Thyroid gland (tissue), 4 donors: ENCODE measurements around the gene PEPD. TPM values are rescaled to one million over a fixed set of nuclear protein-coding genes. Genes with fewer than 3 reads are reported as not detected.

Experiments
- DNase-seq, 2 donors: peaks; one replicate each; pipeline ENCODE4 v3.0.0-alpha.2; 2019
- H3K27ac ChIP-seq, 3 donors: fragments of 200-600 bp; sonication (generic); 1 replicate in 2 of 3; 2 replicates in 1 of 3; pipeline ENCODE4 v1.5.1; 2016 to 2019; ENCODE audit warnings: mild to moderate bottlenecking in 1 of 3, moderate library complexity in 1 of 3
- H3K27me3 ChIP-seq: fragments of 200-600 bp; sonication (generic); one replicate; pipeline ENCODE4 v1.5.1; 2019
- H3K36me3 ChIP-seq, 2 donors: fragments of 200-600 bp; sonication (generic); one replicate each; pipeline ENCODE4 v1.5.1; 2016 to 2019
- H3K4me1 ChIP-seq, 2 donors: fragments of 200-600 bp; sonication (generic); one replicate each; pipeline ENCODE4 v1.5.1; 2017 to 2019
- H3K4me3 ChIP-seq, 3 donors: fragments of 200-600 bp; sonication (generic); replicated peaks in 1 of 3; 1 replicate in 2 of 3; 2 replicates in 1 of 3; pipeline ENCODE4 v1.5.1; 2016; ENCODE audit warnings: mild to moderate bottlenecking in 1 of 3
- H3K9me3 ChIP-seq: fragments of 200-600 bp; sonication (generic); one replicate; pipeline ENCODE4 v1.5.1; 2017
- CTCF ChIP-seq, 6 experiments: fragments of 200-600 bp in 3 of 6; fragments of 450-650 bp in 3 of 6; sonication (generic) in 3 of 6; IDR thresholded peaks; one replicate each; pipeline ENCODE4 v1.5.1; 2016 to 2019; ENCODE audit warnings: antibody characterized with exemption in 6 of 6, mild to moderate bottlenecking in 2 of 6, inconsistent platforms in 1 of 6, moderate library complexity in 1 of 6
- POLR2A ChIP-seq, 2 donors: fragments of 450-650 bp; IDR thresholded peaks; one replicate each; pipeline ENCODE4 v1.6.1; 2017; ENCODE audit warnings: antibody characterized with exemption in 2 of 2, mild to moderate bottlenecking in 2 of 2, moderate library complexity in 1 of 2
- WGBS, 2 donors: methylation state at CpG; one replicate each; pipeline ENCODE4 v1.1.5; 2017; 5-methylcytosine and 5-hydroxymethylcytosine counted together
- intact Hi-C: fragments of 100-400 bp; cut with DNase I; formaldehyde crosslinking; loops from one replicate; pipeline ENCODE4 v1.15.1; 2023
- total RNA-seq, 4 donors: library from RNA; depleted of rRNA; stranded (reverse); fragments of >200 nt; gene quantifications; one replicate each; pipeline ENCODE4 v1.2.3, GENCODE V29; 2016

Gene PEPD
- total RNA-seq, 4 donors from 2014 or later = 76.8 to 121 (median 102) TPM

GRCh38 chr19:33530842-33531241, 9.3 kb upstream of the PEPD start:
- Histone ChIP-seq H3K27ac (no peak overlapping the region), H3K9me3 (no peaks in the 10 kb centered on the region), H3K4me3 (no peak overlapping the region), H3K4me1 (no peaks in the 10 kb centered on the region), H3K36me3 (no peaks in the 10 kb centered on the region), H3K27me3 (no peaks in the 10 kb centered on the region)
- 64 to 71% methylated on average over 4 of the region's 4 CpGs for WGBS, 2 donors
- TF ChIP-seq CTCF (IDR thresholded peaks at IDR 0.05) = no peak
- no peak for TF ChIP-seq POLR2A (IDR thresholded peaks at IDR 0.05)
- intact Hi-C loops = no loop called here
- DNase-seq = no peak

GRCh38 chr19:33530296-33530695, 8.7 kb upstream of the PEPD start:
- H3K27me3 ChIP-seq = no peaks in the 10 kb centered on the region
- intact Hi-C loops = no loop called here
- no peaks in the 10 kb centered on the region for H3K9me3 ChIP-seq
- no peaks in the 10 kb centered on the region for H3K4me1 ChIP-seq
- H3K4me3 ChIP-seq = no peak overlapping the region
- H3K27ac ChIP-seq = no peak overlapping the region
- H3K36me3 ChIP-seq = no peaks in the 10 kb centered on the region
- DNase-seq = no peak
- TF ChIP-seq POLR2A (IDR thresholded peaks at IDR 0.05) = no peak
- TF ChIP-seq CTCF (IDR thresholded peaks at IDR 0.05) = no peak
- 51 to 55% methylated on average over 3 of the region's 3 CpGs for WGBS, 2 donors

GRCh38 chr19:33529094-33529676, 7.6 kb upstream of the PEPD start:
- no peak for DNase-seq
- WGBS, 2 donors = 67 to 75% methylated on average over 12 of the region's 12 CpGs
- no peak overlapping the region for H3K4me3 ChIP-seq
- H3K9me3 ChIP-seq = no peaks in the 10 kb centered on the region
- TF ChIP-seq POLR2A (IDR thresholded peaks at IDR 0.05) (no peak), CTCF (IDR thresholded peaks at IDR 0.05) (no peak)
- H3K27me3 ChIP-seq = no peaks in the 10 kb centered on the region
- no peak overlapping the region for H3K27ac ChIP-seq
- H3K36me3 ChIP-seq = no peaks in the 10 kb centered on the region
- intact Hi-C loops = no loop called here
- H3K4me1 ChIP-seq = no peaks in the 10 kb centered on the region

- Histone ChIP-seq H3K9me3 (no peaks in the 10 kb centered on the region), H3K36me3 (no peaks in the 10 kb centered on the region), H3K4me3 (no peak overlapping the region), H3K27me3 (no peaks in the 10 kb centered on the region), H3K4me1 (no peaks in the 10 kb centered on the region), H3K27ac (no peak overlapping the region)
- intact Hi-C loops = no loop called here
- WGBS, 2 donors = 66 to 69% methylated on average over 2 of the region's 2 CpGs
- DNase-seq = no peak
- TF ChIP-seq POLR2A (IDR thresholded peaks at IDR 0.05) (no peak), CTCF (IDR thresholded peaks at IDR 0.05) (no peak)
Observed at GRCh38 chr19:33528404-33528803, 6.8 kb upstream of the PEPD start.

- intact Hi-C loops = no loop called here
- no peak overlapping the region for H3K4me3 ChIP-seq
- H3K36me3 ChIP-seq = no peaks in the 10 kb centered on the region
- H3K4me1 ChIP-seq = peaks cover 0 to 3% of the 10 kb centered on the region in 2 donors
- no peak for DNase-seq
- H3K27me3 ChIP-seq = no peaks in the 10 kb centered on the region
- H3K27ac ChIP-seq = no peak overlapping the region
- TF ChIP-seq POLR2A (IDR thresholded peaks at IDR 0.05) = no peak
- no peak for TF ChIP-seq CTCF (IDR thresholded peaks at IDR 0.05)
- WGBS, 2 donors = 84 to 100% methylated on average over 2 of the region's 2 CpGs
- H3K9me3 ChIP-seq = no peaks in the 10 kb centered on the region
Observed at GRCh38 chr19:33527125-33527524, 5.5 kb upstream of the PEPD start.
